Activated CD4-positive, alpha-beta memory T cell treated with anti-CD3 and anti-CD28 coated beads, Interleukin-2, amount 10 ng/mL, durations not matched to agents 7 days and 5 days (primary cell): ENCODE data around the gene TMEM254. TPM values are rescaled to one million over a fixed set of nuclear protein-coding genes. Genes with fewer than 3 reads are reported as not detected.
"Not testable (repeated sequence)": the region's sequence is repeated elsewhere in the genome, so short reads cannot be mapped to it uniquely, and the experiment has no call there.

Experiments used
- CTCF ChIA-PET: fragments of 350-600 bp; sonication (Branson Sonifier 250); formaldehyde crosslinking; loops from one replicate; lab custom pipeline; 2021; ENCODE audit warnings: antibody characterized with exemption, inconsistent platforms; lab: Charles Lee
- POLR2A ChIA-PET: fragments of 350-600 bp; sonication (Branson Sonifier 250); formaldehyde crosslinking; loops from one replicate; lab custom pipeline; 2021; ENCODE audit warnings: antibody characterized with exemption; lab: Charles Lee
- DNase-seq: peaks from one replicate; pipeline ENCODE4 v3.0.0-alpha.2; 2020
- H3K27ac Mint-ChIP-seq: one replicate; pipeline ENCODE4 v1.8.0; 2021; ENCODE audit warnings: mild to moderate bottlenecking, mixed read lengths
- H3K27me3 Mint-ChIP-seq: one replicate; pipeline ENCODE4 v1.8.0; 2021; ENCODE audit warnings: mixed read lengths
- H3K36me3 Mint-ChIP-seq: one replicate; pipeline ENCODE4 v1.8.0; 2021; ENCODE audit warnings: low read depth, mixed read lengths
- H3K4me1 Mint-ChIP-seq: one replicate; pipeline ENCODE4 v1.8.0; 2021; ENCODE audit warnings: mixed read lengths
- H3K4me3 Mint-ChIP-seq: one replicate; pipeline ENCODE4 v1.8.0; 2021; ENCODE audit warnings: mild to moderate bottlenecking, mixed read lengths
- H3K9me3 Mint-ChIP-seq: one replicate; pipeline ENCODE4 v1.8.0; 2021; ENCODE audit warnings: mixed read lengths
- total RNA-seq, 2 experiments: library from RNA; stranded (reverse); gene quantifications; one replicate each; pipeline ENCODE4 v1.2.3, GENCODE V29; 2021

The TMEM254 gene
- total RNA-seq, 2 experiments from 2014 or later = 15.0 to 18.3 TPM

DNA sequence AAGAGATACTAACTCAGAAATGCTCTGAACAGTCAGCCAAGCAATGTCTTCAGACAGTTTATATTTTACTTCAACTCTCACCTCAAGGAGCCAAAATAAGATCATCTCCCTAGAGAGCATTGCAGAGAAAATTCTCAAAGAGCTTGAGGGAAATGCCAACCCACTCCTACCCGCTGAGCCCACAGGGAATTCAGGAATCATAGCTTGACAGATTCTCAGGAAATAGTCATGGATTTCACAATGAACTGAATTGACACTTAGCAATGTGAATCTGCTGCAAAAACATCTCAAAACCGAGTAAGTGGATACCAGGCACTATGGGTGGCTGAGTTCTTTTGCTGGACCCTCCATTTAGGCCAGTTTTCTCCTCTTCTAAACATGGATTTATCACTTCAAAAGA is 44.3 kb downstream of the TMEM254 start:
- no peak for DNase-seq
- ChIA-PET POLR2A (no interaction called here), CTCF (no interaction called here)
- no peak overlapping the region for H3K27ac Mint-ChIP-seq
- no peaks in the 10 kb centered on the region for H3K9me3 Mint-ChIP-seq
- no peaks in the 10 kb centered on the region for H3K4me1 Mint-ChIP-seq
- no peak overlapping the region for H3K4me3 Mint-ChIP-seq
- H3K36me3 Mint-ChIP-seq = no peaks in the 10 kb centered on the region
- peaks cover 38% of the 10 kb centered on the region for H3K27me3 Mint-ChIP-seq

DNA sequence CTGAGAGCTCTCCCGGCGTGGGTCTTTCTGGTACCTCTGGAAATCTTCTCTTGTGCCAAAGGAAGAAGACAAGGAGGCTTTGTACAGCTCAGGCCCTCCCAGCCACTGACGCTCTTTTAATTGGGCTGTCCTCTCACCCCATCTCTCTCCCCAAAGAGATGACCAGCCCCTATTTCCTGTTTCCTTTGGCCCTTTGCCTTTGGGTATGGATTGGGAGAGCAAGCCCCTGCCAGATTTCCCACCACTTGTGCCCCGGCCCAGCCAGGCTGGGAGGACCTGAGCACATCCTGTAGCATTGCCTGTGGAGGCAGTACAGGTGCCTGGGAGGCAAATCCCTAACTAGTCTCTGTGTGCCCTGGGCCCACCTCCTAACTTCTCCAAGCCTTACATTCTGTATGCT is 48.4 kb downstream of the TMEM254 start:
- no peak overlapping the region for H3K4me3 Mint-ChIP-seq
- H3K27ac Mint-ChIP-seq = no peak overlapping the region
- no peaks in the 10 kb centered on the region for H3K9me3 Mint-ChIP-seq
- POLR2A ChIA-PET = no interaction called here
- no peaks in the 10 kb centered on the region for H3K4me1 Mint-ChIP-seq
- CTCF ChIA-PET = no interaction called here
- H3K27me3 Mint-ChIP-seq = peaks cover 29% of the 10 kb centered on the region
- no peak for DNase-seq
- H3K36me3 Mint-ChIP-seq = no peaks in the 10 kb centered on the region

DNA sequence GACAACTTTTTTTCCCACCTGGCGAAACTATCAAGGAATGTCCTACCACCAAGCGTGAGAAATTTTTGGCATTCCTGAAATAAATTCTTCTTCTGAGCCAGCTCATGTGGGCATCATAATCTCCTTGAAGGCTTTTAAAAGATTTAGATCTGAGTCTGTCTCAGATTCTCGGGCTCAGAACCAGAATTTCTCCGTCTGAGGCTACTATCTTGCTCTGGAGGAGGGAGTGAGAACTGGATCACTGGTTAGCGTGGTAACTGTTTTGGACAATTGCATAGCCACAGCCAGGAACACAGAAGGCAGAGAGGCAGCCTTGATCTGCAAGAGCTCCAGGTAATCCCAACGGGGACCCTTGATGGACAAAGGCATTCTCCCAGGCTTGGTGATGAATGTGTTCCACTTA is 53.0 kb downstream of the TMEM254 start:
- CTCF ChIA-PET = interaction anchor here (2.0 kb wide), 1 partner anchor 13 kb away, joined by 7 read pairs; no protein-coding TSS in a partner anchor
- Mint-ChIP-seq H3K9me3 (no peaks in the 10 kb centered on the region), H3K36me3 (no peaks in the 10 kb centered on the region), H3K4me1 (peaks cover 3% of the 10 kb centered on the region), H3K4me3 (no peak overlapping the region), H3K27ac (no peak overlapping the region), H3K27me3 (peaks cover 33% of the 10 kb centered on the region)
- POLR2A ChIA-PET = no interaction called here
- no peak for DNase-seq

DNA sequence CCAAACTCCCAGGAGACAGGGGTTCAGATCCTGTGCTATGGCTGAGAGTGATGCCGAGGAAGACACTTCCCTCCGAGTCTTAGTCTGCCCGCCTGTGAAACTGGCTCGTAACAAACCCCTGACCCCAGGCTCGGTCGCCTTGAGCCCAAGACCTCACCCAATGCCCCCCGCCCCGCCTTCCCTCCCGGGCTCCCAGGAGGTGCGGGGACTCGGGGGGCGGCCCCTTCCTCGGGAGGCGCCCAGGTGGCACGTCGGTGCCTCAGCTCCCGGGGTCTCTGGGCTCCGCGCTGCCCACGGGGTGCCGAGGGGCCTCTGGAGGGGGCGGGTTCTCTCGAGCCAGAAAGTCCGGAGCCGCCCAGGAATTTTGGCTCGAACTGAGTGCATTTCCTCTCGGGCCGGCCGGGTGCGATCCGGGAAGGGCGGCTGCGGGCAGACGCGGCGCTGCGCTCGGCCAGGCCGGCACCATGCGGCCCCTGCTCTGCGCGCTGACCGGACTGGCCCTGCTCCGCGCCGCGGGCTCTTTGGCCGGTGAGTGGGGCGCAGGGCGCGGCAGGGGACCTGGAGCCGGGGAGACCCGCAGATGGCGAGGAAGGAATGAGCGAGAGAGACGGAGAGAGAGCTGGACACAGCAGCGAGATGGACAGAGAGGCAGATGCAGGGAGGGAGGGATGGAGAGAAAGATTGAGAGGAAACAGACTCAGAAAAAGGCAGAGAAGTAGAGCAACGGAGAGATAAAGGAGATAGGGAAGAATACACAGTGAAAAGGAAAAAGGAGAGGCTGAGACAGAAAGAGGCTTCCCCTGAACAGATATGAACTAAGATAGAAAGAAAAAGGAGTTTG is 54.1 kb downstream of the TMEM254 start, which contains the start of gene PLAC9:
Gene PLAC9, plus strand, starts transcription at position 432 of the 841 bp plus-strand sequence. Its CDS starts 33 bp downstream, at position 465.
- POLR2A ChIA-PET = no interaction called here
- Mint-ChIP-seq H3K27ac (no peak within 1 kb of the TSS), H3K4me3 (no peak within 1 kb of the TSS), H3K36me3 (no peaks in the 10 kb centered on the region), H3K4me1 (peaks cover 3% of the 10 kb centered on the region), H3K9me3 (no peaks in the 10 kb centered on the region), H3K27me3 (peaks cover 31% of the 10 kb centered on the region)
- no peak for DNase-seq
- CTCF ChIA-PET = interaction anchor here (2.0 kb wide), 1 partner anchor 12 kb away, joined by 7 read pairs; no protein-coding TSS in a partner anchor

DNA sequence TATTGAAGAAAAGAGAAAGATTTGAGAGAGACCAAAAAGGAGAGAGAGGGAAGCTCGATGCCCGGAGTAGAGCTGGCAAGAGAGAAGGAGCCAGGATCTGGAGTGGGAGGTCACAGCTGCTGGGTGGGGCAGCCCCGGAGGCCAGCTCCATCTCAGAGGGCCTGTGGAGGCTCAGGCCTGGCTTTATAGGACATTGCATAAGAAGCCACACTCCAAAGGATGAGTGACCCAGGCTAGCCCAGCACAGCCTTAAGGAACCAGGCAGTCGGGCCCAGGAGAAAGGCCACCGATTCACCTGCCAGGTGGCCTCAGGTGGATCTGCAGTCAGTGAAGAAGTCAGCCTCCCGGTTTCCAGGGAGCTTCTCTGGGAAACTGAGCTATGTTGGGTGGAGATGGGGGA is 54.7 kb downstream of the TMEM254 start:
- CTCF ChIA-PET = no interaction called here
- no peak overlapping the region for H3K4me3 Mint-ChIP-seq

DNA sequence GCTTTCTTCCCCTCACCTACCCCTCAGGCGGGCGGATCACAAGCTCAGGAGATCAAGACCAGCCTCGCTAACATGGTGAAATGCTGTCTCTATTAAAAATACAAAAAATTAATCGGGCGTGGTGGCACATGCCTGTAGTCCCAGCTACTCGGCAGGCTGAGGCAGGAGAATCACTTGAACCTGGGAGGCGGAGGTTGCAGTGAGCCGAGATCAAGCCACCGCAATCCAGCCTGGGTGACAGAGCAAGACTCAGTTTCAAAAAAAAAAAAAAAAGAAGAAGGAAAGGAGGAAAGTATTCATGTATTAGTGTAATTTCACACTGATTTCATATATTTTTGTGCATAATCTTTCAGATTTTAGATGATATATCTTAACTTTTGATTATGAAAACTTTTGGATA is 55.2 kb downstream of the TMEM254 start:
- H3K4me1 Mint-ChIP-seq, H3K9me3 Mint-ChIP-seq, CTCF ChIA-PET, H3K36me3 Mint-ChIP-seq, H3K27ac Mint-ChIP-seq, H3K4me3 Mint-ChIP-seq, DNase-seq, POLR2A ChIA-PET: not testable (repeated sequence)
- peaks cover 31% of the 10 kb centered on the region for H3K27me3 Mint-ChIP-seq

More for the DNA sequence above, 54.7 kb downstream of the TMEM254 start:
- no peaks in the 10 kb centered on the region for H3K36me3 Mint-ChIP-seq
- H3K4me1 Mint-ChIP-seq = peaks cover 3% of the 10 kb centered on the region
- H3K27ac Mint-ChIP-seq = no peak overlapping the region
- H3K27me3 Mint-ChIP-seq = peaks cover 31% of the 10 kb centered on the region
- POLR2A ChIA-PET = no interaction called here
- no peak for DNase-seq
- H3K9me3 Mint-ChIP-seq = no peaks in the 10 kb centered on the region

DNA sequence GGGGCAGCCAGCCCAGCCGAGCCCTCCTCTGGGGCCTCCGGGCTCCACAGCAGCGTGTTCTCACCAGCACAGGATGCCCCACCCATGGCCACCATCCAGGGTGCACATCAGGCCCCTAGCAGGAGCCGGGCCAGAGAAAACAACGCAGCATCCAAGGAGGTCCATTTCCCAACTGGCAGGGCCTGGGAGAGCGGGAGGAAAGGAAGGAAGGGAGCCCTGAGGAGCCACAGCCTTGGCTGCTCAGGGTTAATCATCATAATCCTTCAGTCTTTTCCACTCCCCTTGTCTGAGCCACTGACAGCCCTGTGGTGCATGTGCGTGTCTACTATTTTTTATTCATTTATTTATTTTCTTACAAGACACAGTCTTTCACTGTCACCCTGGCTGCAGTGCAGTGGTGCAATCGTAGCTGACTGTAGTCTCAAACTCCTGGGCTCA is 57.7 kb downstream of the TMEM254 start:
- ChIA-PET CTCF (no interaction called here), POLR2A (no interaction called here)
- no peak for DNase-seq
- Mint-ChIP-seq H3K9me3 (no peaks in the 10 kb centered on the region), H3K4me3 (no peak overlapping the region), H3K27ac (no peak overlapping the region), H3K27me3 (peaks cover 41% of the 10 kb centered on the region), H3K36me3 (no peaks in the 10 kb centered on the region), H3K4me1 (peaks cover 3% of the 10 kb centered on the region)

DNA sequence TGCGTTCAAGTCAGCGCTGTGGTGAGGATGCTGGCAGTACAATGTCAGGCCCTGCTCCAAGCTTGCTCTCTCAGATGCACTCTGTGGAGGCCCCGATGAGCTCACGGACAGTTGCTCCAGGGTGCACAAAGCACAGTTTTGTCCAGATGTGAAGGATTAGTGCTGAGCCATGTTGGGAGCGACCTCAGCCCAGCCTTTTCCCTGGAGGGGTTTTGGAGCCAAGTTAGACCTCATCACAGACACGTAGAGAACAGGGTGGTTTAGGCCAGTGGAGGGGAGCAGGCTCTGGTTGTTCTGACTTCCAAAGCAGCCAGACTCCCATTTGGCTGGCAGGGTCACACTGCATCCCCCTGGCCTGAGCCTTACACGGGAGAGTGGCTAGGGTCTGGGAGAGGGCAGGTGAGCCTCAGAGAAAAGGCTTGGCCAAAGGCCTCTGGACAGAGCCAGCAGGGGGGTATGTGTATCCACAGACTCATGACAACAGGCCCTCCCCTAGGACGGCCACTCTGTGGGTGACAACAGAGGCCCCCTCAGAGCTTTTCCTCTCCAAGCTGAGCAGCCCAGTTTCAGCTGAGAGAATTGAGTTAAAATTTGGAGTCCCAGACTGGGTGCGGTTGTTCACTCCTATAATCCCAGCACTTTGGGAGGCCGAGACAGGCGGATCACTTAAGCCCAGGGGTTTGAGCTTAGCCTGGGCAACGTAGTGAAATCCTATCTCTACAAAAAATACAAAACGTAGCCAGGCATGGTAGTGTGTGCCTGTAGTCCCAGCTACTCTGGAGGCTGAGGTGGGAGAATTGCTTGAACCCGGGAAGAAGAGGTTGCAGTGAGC is 58.8 kb downstream of the TMEM254 start:
- no peaks in the 10 kb centered on the region for H3K9me3 Mint-ChIP-seq
- no peak for DNase-seq
- ChIA-PET CTCF (interaction anchor here (0.6 kb wide), 1 partner anchor 58 kb away, joined by 4 read pairs; no protein-coding TSS in a partner anchor), POLR2A (no interaction called here)
- no peak overlapping the region for H3K27ac Mint-ChIP-seq
- H3K27me3 Mint-ChIP-seq = peaks cover 36% of the 10 kb centered on the region
- no peaks in the 10 kb centered on the region for H3K36me3 Mint-ChIP-seq
- H3K4me3 Mint-ChIP-seq = no peak overlapping the region
- H3K4me1 Mint-ChIP-seq = peaks cover 3% of the 10 kb centered on the region

DNA sequence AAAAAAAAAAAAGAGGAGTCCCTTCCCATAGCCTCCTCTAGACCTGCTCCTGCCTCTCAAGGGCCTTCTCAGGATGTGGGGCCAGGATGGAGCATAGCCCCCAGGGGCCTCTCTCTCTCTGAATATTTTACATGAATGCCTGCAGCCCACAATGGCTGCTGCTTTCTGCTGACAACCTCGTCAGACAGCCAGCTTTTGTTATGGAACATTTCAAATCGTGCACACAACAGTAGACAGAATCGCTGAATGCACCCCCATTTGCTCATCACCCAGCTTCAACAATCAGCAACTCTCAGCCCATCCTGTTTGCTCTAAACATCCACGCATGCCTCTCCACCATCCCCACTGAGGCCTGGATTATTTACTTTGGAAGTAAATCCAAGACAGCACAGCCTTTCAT is 59.5 kb downstream of the TMEM254 start:
- ChIA-PET CTCF (interaction anchor here (0.9 to 7.4 kb wide), 2 partner anchors 8 to 83 kb away, joined by 3 to 138 read pairs; no protein-coding TSS in a partner anchor), POLR2A (no interaction called here)

DNA sequence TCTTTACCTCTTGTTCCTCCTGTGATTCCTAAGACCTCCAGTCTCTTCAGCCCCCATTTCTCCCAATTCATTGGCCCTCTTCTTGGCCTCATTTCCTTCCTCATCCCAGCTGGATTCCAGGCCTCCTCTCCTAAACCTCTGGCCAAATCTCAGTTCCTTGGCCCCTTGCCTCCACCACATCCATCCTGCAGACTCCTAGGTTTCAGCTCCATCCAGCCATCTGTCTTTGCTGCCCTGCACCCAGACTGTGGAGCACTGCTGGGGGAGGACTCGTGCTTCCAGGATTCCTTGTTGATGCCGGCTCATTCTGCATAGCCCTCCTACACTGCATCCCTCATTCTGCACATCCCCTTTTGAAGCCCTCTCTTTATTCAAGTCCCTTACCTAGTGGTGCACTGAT is 60.8 kb downstream of the TMEM254 start:
- POLR2A ChIA-PET = no interaction called here
- CTCF ChIA-PET = interaction anchor here (0.7 to 7.4 kb wide), 2 partner anchors 60 to 82 kb away, joined by 4 to 138 read pairs; no protein-coding TSS in a partner anchor

More for the DNA sequence above, 59.5 kb downstream of the TMEM254 start:
- H3K36me3 Mint-ChIP-seq = no peaks in the 10 kb centered on the region
- H3K4me3 Mint-ChIP-seq = no peak overlapping the region
- H3K27ac Mint-ChIP-seq = no peak overlapping the region
- no peak for DNase-seq
- H3K4me1 Mint-ChIP-seq = peaks cover 1% of the 10 kb centered on the region
- peaks cover 32% of the 10 kb centered on the region for H3K27me3 Mint-ChIP-seq
- H3K9me3 Mint-ChIP-seq = no peaks in the 10 kb centered on the region

DNA sequence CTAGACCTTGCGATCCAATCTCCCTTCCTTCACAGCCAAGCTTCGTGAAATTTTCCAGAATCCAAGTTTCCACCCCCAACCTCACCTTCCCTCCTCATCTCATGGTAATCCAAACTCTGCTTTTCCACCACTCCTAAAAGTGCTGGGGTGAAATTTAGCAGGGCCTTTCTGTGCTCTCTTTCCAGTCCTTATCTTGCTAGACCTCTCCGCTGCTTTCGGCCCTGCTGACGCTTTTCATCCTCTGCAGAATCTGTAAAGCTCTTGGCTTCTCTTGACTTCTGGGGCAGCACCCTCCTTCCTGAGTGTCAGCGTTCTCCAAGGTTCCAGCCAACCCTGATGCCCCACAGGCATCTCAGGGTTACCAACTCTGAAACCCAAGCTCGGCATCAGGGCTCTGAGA is 61.8 kb downstream of the TMEM254 start:
- no peak overlapping the region for H3K4me3 Mint-ChIP-seq
- no peak for DNase-seq
- peaks cover 15% of the 10 kb centered on the region for H3K4me1 Mint-ChIP-seq
- POLR2A ChIA-PET = no interaction called here
- H3K36me3 Mint-ChIP-seq = no peaks in the 10 kb centered on the region
- CTCF ChIA-PET = interaction anchor here (0.7 to 7.4 kb wide), 2 partner anchors 61 to 81 kb away, joined by 4 to 138 read pairs; no protein-coding TSS in a partner anchor
- H3K9me3 Mint-ChIP-seq = no peaks in the 10 kb centered on the region
- peaks cover 20% of the 10 kb centered on the region for H3K27me3 Mint-ChIP-seq
- no peak overlapping the region for H3K27ac Mint-ChIP-seq

More for the DNA sequence above, 60.8 kb downstream of the TMEM254 start:
- Mint-ChIP-seq H3K36me3 (no peaks in the 10 kb centered on the region), H3K27ac (no peak overlapping the region), H3K4me3 (no peak overlapping the region), H3K27me3 (peaks cover 24% of the 10 kb centered on the region), H3K9me3 (no peaks in the 10 kb centered on the region), H3K4me1 (peaks cover 6% of the 10 kb centered on the region)
- no peak for DNase-seq

DNA sequence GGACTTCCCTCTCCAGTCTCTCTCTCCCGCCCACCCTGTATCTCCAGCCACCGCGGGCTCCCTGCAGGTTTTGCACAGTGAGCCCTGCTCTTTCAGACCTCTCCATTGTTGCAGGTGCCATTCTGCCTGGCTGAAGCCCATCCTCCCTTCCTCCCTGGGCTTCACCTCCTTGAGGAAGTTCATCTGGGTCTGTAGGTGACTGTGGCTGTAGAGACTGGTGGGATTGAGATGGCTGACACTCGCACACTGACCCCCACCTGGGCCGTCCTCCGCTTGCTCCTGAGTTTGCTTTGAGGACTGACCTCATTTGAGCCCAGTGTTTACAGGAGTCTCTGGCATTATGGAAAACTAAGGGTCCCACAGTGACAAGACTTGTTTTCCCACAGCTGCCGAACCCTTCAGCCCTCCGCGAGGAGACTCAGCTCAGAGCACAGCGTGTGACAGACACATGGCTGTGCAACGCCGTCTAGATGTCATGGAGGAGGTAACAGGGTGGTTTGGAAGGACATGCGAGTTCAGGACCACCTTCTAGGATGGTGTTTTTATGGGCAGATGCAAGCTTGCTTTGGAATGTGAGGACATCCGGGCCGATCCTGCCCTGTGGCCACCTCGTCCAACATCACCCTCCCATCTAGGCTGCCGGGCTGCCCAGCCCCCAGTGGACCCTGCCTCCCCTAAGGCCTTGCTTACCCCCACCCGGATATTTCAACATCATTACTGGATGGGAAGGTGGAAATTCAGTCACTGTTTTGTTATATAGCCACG is 63.4 kb downstream of the TMEM254 start:
- no peaks in the 10 kb centered on the region for H3K9me3 Mint-ChIP-seq
- no peaks in the 10 kb centered on the region for H3K36me3 Mint-ChIP-seq
- H3K27ac Mint-ChIP-seq = no peak overlapping the region
- peaks cover 20% of the 10 kb centered on the region for H3K27me3 Mint-ChIP-seq
- ChIA-PET CTCF (interaction anchor here (0.9 to 7.4 kb wide), 4 partner anchors 10 to 118 kb away, joined by 3 to 138 read pairs (median 3); no protein-coding TSS in a partner anchor), POLR2A (no interaction called here)
- peaks cover 21% of the 10 kb centered on the region for H3K4me1 Mint-ChIP-seq
- H3K4me3 Mint-ChIP-seq = no peak overlapping the region
- DNase-seq = no peak
